H1 (cell line): ENCODE data around the gene CROCC2. TPM values are rescaled to one million over a fixed set of nuclear protein-coding genes. Genes with fewer than 3 reads are reported as not detected.

ENCODE experiments used
- CTCF ChIA-PET: fragments of 300-600 bp; sonication (Branson Sonifier 250); formaldehyde crosslinking; loops from one replicate; lab custom pipeline; 2021; ENCODE audit not compliant: partially characterized antibody; lab: Charles Lee
- POLR2A ChIA-PET: fragments of 300-600 bp; sonication (Branson Sonifier 250); formaldehyde crosslinking; loops from one replicate; lab custom pipeline; 2021; ENCODE audit warnings: inconsistent platforms; ENCODE audit not compliant: partially characterized antibody; lab: Charles Lee
- DNase-seq, 2 experiments: peaks; one replicate each; pipeline versions ENCODE4 v3.0.0 to v3.0.0-alpha.2; 2010 to 2022; ENCODE audit warnings: low spot score in 2 of 2, low read depth in 1 of 2, mixed read lengths in 1 of 2
- FAIRE-seq: peaks from 2 replicates; lab custom pipeline; 2011; peaks lifted over from hg19 to GRCh38; lab: Jason Lieb, UNC
- H2AFZ ChIP-seq: 2 replicates; pipeline ENCODE4 v1.8.1; 2012; ENCODE audit warnings: low read length, inconsistent platforms
- H2AK5ac ChIP-seq: 2 replicates; pipeline ENCODE4 v1.6.1; 2013; ENCODE audit warnings: low read depth, low read length
- H2BK120ac ChIP-seq: replicated peaks from 2 replicates; pipeline ENCODE3; 2013; ENCODE audit warnings: low read depth, low read length, inconsistent platforms
- H2BK12ac ChIP-seq: 2 replicates; pipeline ENCODE4 v1.6.1; 2013; ENCODE audit warnings: low read depth, low read length
- H2BK15ac ChIP-seq: 2 replicates; pipeline ENCODE4 v1.6.1; 2013; ENCODE audit warnings: low read length
- H2BK20ac ChIP-seq: 2 replicates; pipeline ENCODE4 v1.6.1; 2013; ENCODE audit warnings: low read length
- H2BK5ac ChIP-seq: 2 replicates; pipeline ENCODE4 v1.6.1; 2013; ENCODE audit warnings: low read depth, low read length
- H3K14ac ChIP-seq: 2 replicates; pipeline ENCODE4 v1.6.1; 2013; ENCODE audit warnings: inconsistent platforms; ENCODE audit not compliant: insufficient read length
- H3K18ac ChIP-seq: 2 replicates; pipeline ENCODE4 v1.6.1; 2013; ENCODE audit warnings: low read length; ENCODE audit errors: extremely low read depth
- H3K23ac ChIP-seq: 2 replicates; pipeline ENCODE4 v1.6.1; 2013; ENCODE audit warnings: inconsistent platforms; ENCODE audit not compliant: insufficient read length
- H3K23me2 ChIP-seq: 2 replicates; pipeline ENCODE4 v1.6.1; 2013; ENCODE audit warnings: low read depth, low read length
- H3K27ac ChIP-seq: 2 replicates; pipeline ENCODE4 v1.6.1; 2011; ENCODE audit warnings: low read depth, low read length, inconsistent platforms
- H3K27me3 ChIP-seq, 4 experiments: replicated peaks in 1 of 4; 1 replicate in 1 of 4; 2 replicates in 3 of 4; pipeline versions ENCODE4 v1.6.1 to v1.8.1; 2011 to 2013; ENCODE audit warnings: low read length in 3 of 4, mild to moderate bottlenecking in 3 of 4, inconsistent platforms in 2 of 4, mixed read lengths in 2 of 4, moderate library complexity in 1 of 4; ENCODE audit not compliant: control insufficient read depth in 3 of 4, insufficient read depth in 3 of 4; ENCODE audit errors: extremely low read depth in 1 of 4
- H3K36me3 ChIP-seq, 4 experiments: 2 replicates each; pipeline versions ENCODE4 v1.6.1 to v1.8.1; 2011 to 2013; ENCODE audit warnings: mild to moderate bottlenecking in 4 of 4, low read length in 3 of 4, moderate library complexity in 2 of 4, control low read depth in 1 of 4, inconsistent platforms in 1 of 4; ENCODE audit not compliant: insufficient read depth in 4 of 4, control insufficient read depth in 2 of 4
- H3K4ac ChIP-seq: replicated peaks from 2 replicates; pipeline ENCODE3; 2013; ENCODE audit warnings: low read length, low read depth, mixed read lengths, inconsistent platforms; ENCODE audit not compliant: insufficient read length
- H3K4me1 ChIP-seq, 4 experiments: replicated peaks in 1 of 4; 1 replicate in 1 of 4; 2 replicates in 3 of 4; pipeline versions ENCODE4 v1.6.1 to v1.8.1; 2011 to 2013; ENCODE audit warnings: low read length in 3 of 4, inconsistent platforms in 2 of 4, mixed read lengths in 1 of 4; ENCODE audit not compliant: insufficient read depth in 4 of 4, control insufficient read depth in 3 of 4
- H3K4me2 ChIP-seq, 2 experiments: 2 replicates each; pipeline versions ENCODE4 v1.6.1 to v1.8.1; 2011 to 2013; ENCODE audit warnings: low read depth in 2 of 2, low read length in 2 of 2, control low read depth in 1 of 2, inconsistent platforms in 1 of 2, mild to moderate bottlenecking in 1 of 2; ENCODE audit not compliant: insufficient read depth in 1 of 2
- H3K4me3 ChIP-seq, 4 experiments: fragments of 200-600, 300-600 bp in 1 of 4; sonication (generic), shearing (Covaris generic), sonication (Bioruptor Twin) in 1 of 4; 2 replicates each; pipeline versions ENCODE4 v1.5.1 to v1.8.1; 2011 to 2016; ENCODE audit warnings: low read length in 4 of 4, low read depth in 3 of 4, control low read depth in 2 of 4, inconsistent platforms in 2 of 4, mild to moderate bottlenecking in 2 of 4, mixed read lengths in 1 of 4, moderate library complexity in 1 of 4; ENCODE audit not compliant: insufficient read depth in 2 of 4; ENCODE audit errors: extremely low read depth in 1 of 4
- H3K56ac ChIP-seq: replicated peaks from 2 replicates; pipeline ENCODE3; 2013; ENCODE audit warnings: low read depth, mild to moderate bottlenecking, mixed read lengths, low read length, inconsistent platforms; ENCODE audit not compliant: insufficient read length
- H3K79me1 ChIP-seq: 2 replicates; pipeline ENCODE4 v1.6.1; 2013; ENCODE audit warnings: low read depth, low read length, control low read depth
- H3K79me2 ChIP-seq, 2 experiments: 2 replicates each; pipeline versions ENCODE4 v1.6.1 to v1.8.1; 2012 to 2013; ENCODE audit warnings: low read length in 2 of 2, mild to moderate bottlenecking in 2 of 2, inconsistent platforms in 1 of 2; ENCODE audit not compliant: insufficient read depth in 2 of 2, control insufficient read depth in 1 of 2
- H3K9ac ChIP-seq, 4 experiments: replicated peaks in 1 of 4; 1 replicate in 1 of 4; 2 replicates in 3 of 4; pipeline versions ENCODE4 v1.6.1 to v1.8.1; 2011 to 2013; ENCODE audit warnings: low read depth in 3 of 4, low read length in 3 of 4, control low read depth in 2 of 4, mild to moderate bottlenecking in 2 of 4, moderate library complexity in 2 of 4, inconsistent platforms in 1 of 4; ENCODE audit errors: extremely low read depth in 1 of 4
- H3K9me3 ChIP-seq, 2 experiments: 2 replicates each; pipeline versions ENCODE4 v1.6.1 to v1.8.1; 2012 to 2013; ENCODE audit warnings: mild to moderate bottlenecking in 2 of 2, moderate library complexity in 2 of 2, control low read depth in 1 of 2, inconsistent platforms in 1 of 2, low read depth in 1 of 2, low read length in 1 of 2, mixed read lengths in 1 of 2; ENCODE audit not compliant: insufficient read depth in 2 of 2
- H4K20me1 ChIP-seq, 2 experiments: replicated peaks in 1 of 2; 2 replicates each; pipeline versions ENCODE3 to v1.8.1; 2011 to 2013; ENCODE audit warnings: inconsistent platforms in 2 of 2, low read length in 2 of 2, mild to moderate bottlenecking in 1 of 2; ENCODE audit not compliant: insufficient read depth in 2 of 2, control insufficient read depth in 1 of 2
- H4K5ac ChIP-seq: 2 replicates; pipeline ENCODE4 v1.6.1; 2013; ENCODE audit warnings: low read length, low read depth, mixed read lengths, inconsistent platforms; ENCODE audit not compliant: insufficient read length
- H4K8ac ChIP-seq: 2 replicates; pipeline ENCODE4 v1.8.0; 2013; ENCODE audit warnings: mild to moderate bottlenecking, moderate library complexity, low read length, inconsistent platforms; ENCODE audit not compliant: insufficient read depth; ENCODE audit errors: extremely low read depth
- H4K91ac ChIP-seq: replicated peaks from 2 replicates; pipeline ENCODE3; 2013; ENCODE audit warnings: low read length, mixed read lengths, inconsistent platforms; ENCODE audit not compliant: insufficient read length
- ATF2 ChIP-seq: IDR thresholded peaks from 2 replicates; pipeline ENCODE4 v1.6.1; 2012; ENCODE audit warnings: low read length, inconsistent platforms
- EZH2 ChIP-seq: fragments of 200-600 bp; sonication (generic); IDR thresholded peaks from 2 replicates; pipeline ENCODE4 v1.7.1; 2012; ENCODE audit warnings: low read depth, mild to moderate bottlenecking, moderate library complexity, low read length, inconsistent platforms; ENCODE audit not compliant: severe bottlenecking
- KDM4A ChIP-seq: IDR thresholded peaks from one replicate; pipeline ENCODE4 v1.7.1; 2012; ENCODE audit warnings: low read depth, mild to moderate bottlenecking, moderate library complexity, low read length, inconsistent platforms; ENCODE audit not compliant: severe bottlenecking
- RBBP5 ChIP-seq: IDR thresholded peaks from 2 replicates; pipeline ENCODE4 v1.7.1; 2012; ENCODE audit warnings: low read depth, mild to moderate bottlenecking, inconsistent platforms, low read length, moderate library complexity, borderline replicate concordance
- RFX5 ChIP-seq: IDR thresholded peaks from 2 replicates; pipeline ENCODE4 v1.6.1; 2011; ENCODE audit warnings: low read depth, low read length, improper control_type of control experiment, borderline replicate concordance
- RNF2 ChIP-seq: fragments of 200-900, 300-1000 bp; sonication (generic); IDR thresholded peaks from 2 replicates; pipeline ENCODE4 v1.7.1; 2016; ENCODE audit warnings: borderline replicate concordance, low read depth, mild to moderate bottlenecking, antibody characterized with exemption, low read length; ENCODE audit not compliant: poor library complexity, severe bottlenecking; ENCODE audit errors: missing control alignments
- SIX5 ChIP-seq: IDR thresholded peaks from 2 replicates; pipeline ENCODE4 v1.6.1; 2011; ENCODE audit warnings: mild to moderate bottlenecking, low read depth, low read length
- TBP ChIP-seq: IDR thresholded peaks from 2 replicates; pipeline ENCODE4 v1.6.1; 2011; ENCODE audit warnings: low read depth, low read length, improper control_type of control experiment
- TCF12 ChIP-seq: IDR thresholded peaks from 2 replicates; pipeline ENCODE4 v1.6.1; 2011; ENCODE audit warnings: low read depth, mild to moderate bottlenecking, low read length
- WGBS, 2 experiments: shearing (Covaris generic) in 1 of 2; methylation state at CpG; one replicate each; pipeline versions ENCODE4 v1.1.6 to v1.1.7; 2013 to 2015; ENCODE audit warnings: low lambda C conversion rate in 2 of 2, mixed read lengths in 2 of 2, inconsistent platforms in 1 of 2, low coverage in 1 of 2, missing lambda C conversion rate in 1 of 2; ENCODE audit not compliant: insufficient replicate concordance in 2 of 2, insufficient coverage in 1 of 2, insufficient read length in 1 of 2; ENCODE audit errors: extremely low coverage in 1 of 2, missing lambda C conversion rate in 1 of 2; 5-methylcytosine and 5-hydroxymethylcytosine counted together
- polyA plus RNA-seq, 7 experiments: library from polyadenylated mRNA; depleted of rRNA in 3 of 7; stranded (reverse) in 5 of 7; unstranded in 2 of 7; fragments of >200 nt in 5 of 7; fragments of 200-250 nt in 2 of 7; gene quantifications; 1 replicate in 5 of 7; 2 replicates in 1 of 7; 4 replicates in 1 of 7; pipeline versions ENCODE4 v1.2.1 to v1.2.3, GENCODE V29; 2011 to 2013; ENCODE audit warnings: missing spikeins in 2 of 7, mixed read lengths in 2 of 7
- total RNA-seq: library from RNA; stranded (reverse); fragmentation: NEBNext Ultra II Directional; extraction: Animal tissue kit (Norgen Biotek cat#: 25700); gene quantifications from 2 replicates; pipeline ENCODE4 v1.2.1, GENCODE V29; 2021

The CROCC2 gene
- total and polyA plus RNA-seq, 2 of the 8 experiments (the other 6 are each of a cell fraction or from before 2014, with no cell fraction given) = not detected

GRCh38 chr2:240998995-240999791, 93.1 kb downstream of the CROCC2 start:
- Histone ChIP-seq H4K8ac (no peak overlapping the region; the same call in 1 of the 2 replicates), H2BK20ac (no peak overlapping the region), H2AFZ (no peak overlapping the region), H3K36me3 (no peaks in the 10 kb centered on the region), H3K79me1 (no peaks in the 10 kb centered on the region), H4K20me1 (peaks cover 0 to 7% of the 10 kb centered on the region in 2 experiments), H3K79me2 (no peaks in the 10 kb centered on the region), H4K5ac (no peak overlapping the region), H3K18ac (no peak overlapping the region; the same call in 1 of the 2 replicates), H3K4me2 (peak overlapping the region; percentile 56 to 80), H2BK5ac (no peak overlapping the region), H2AK5ac (no peak overlapping the region), H3K27me3 (peaks cover 5 to 27% (median 15%) of the 10 kb centered on the region in 4 experiments), H3K23me2 (peaks cover 4% of the 10 kb centered on the region; the same call in 1 of the 2 replicates), H3K56ac (no peak overlapping the region), H3K27ac (no peak overlapping the region), H3K9ac (peak overlapping the region in 1 of 4 experiments; percentile 55; a peak in 1 of 7 replicates), H3K4ac (no peak overlapping the region), H3K9me3 (peaks cover 9 to 11% of the 10 kb centered on the region in 2 experiments), H4K91ac (no peak overlapping the region), H3K14ac (no peak overlapping the region), H2BK120ac (no peak overlapping the region), H3K23ac (no peak overlapping the region), H2BK15ac (no peak overlapping the region), H2BK12ac (no peak overlapping the region), H3K4me3 (peak overlapping the region; percentile 42 to 85 (median 62)), H3K4me1 (peaks cover 0 to 6% (median 2%) of the 10 kb centered on the region in 4 experiments; a peak in 3 of 7 replicates)
- ChIA-PET POLR2A (interaction anchor here (1.6 to 2.5 kb wide), 2 partner anchors 10 to 11 kb away, joined by 3 to 7 read pairs; no protein-coding TSS in a partner anchor), CTCF (interaction anchor here (2.8 kb wide), 1 partner anchor 10 kb away, joined by 11 read pairs; no protein-coding TSS in a partner anchor)
- no peak for FAIRE-seq
- DNase-seq = peak in 1 of 2 experiments; percentile 68
- WGBS, 2 experiments = 22% methylated on average over 27 of the region's 71 CpGs; no CpG with 5 or more reads in 1 of the 2 experiments
- peak; percentile 32 for TF ChIP-seq EZH2
- no peak for TF ChIP-seq SIX5
- no peak for TF ChIP-seq RBBP5
- TF ChIP-seq TCF12 = no peak
- TF ChIP-seq RFX5 = no peak
- peak; percentile 19 for TF ChIP-seq KDM4A
- TF ChIP-seq ATF2 = no peak
- TF ChIP-seq TBP = no peak
- TF ChIP-seq RNF2 = no peak
